K562 (cell line): ENCODE measurements around the gene ZDHHC1. TPM values are rescaled to one million over a fixed set of nuclear protein-coding genes. Genes with fewer than 3 reads are reported as not detected.
A peak's percentile ranks its signal among the peaks of the same experiment; 100 is the strongest.

Experiments
- ATAC-seq: fragments of 200-7000 bp; cut with Tn5 transposase; 3 replicates; pipeline ENCODE4 v1.9.1; 2020; ENCODE audit warnings: moderate library complexity
- BruUV-seq: library from RNA; stranded (reverse); fragments of 400-500 nt; replicated peaks from 2 replicates; lab custom pipeline; 2021; lab: Mats Ljungman, UMichigan
- CTCF ChIA-PET: fragments of 300-600 bp; formaldehyde crosslinking; extraction: SDS; loops from one replicate; lab custom pipeline; 2021; ENCODE audit warnings: low intra/inter-chr PET ratio; lab: Yijun Ruan, JAX
- POLR2A ChIA-PET: fragments of 300-600, 350-650 bp; sonication (Branson Sonifier 250); formaldehyde crosslinking; extraction: SDS; loops from one replicate; lab custom pipeline; 2021; ENCODE audit warnings: antibody characterized with exemption, inconsistent platforms; lab: Yijun Ruan, JAX
- DNase-seq, 4 experiments: peaks; one replicate each; pipeline versions ENCODE4 v3.0.0 to v3.0.0-alpha.2; 2011 to 2018; ENCODE audit warnings: low spot score in 3 of 4, mixed read lengths in 3 of 4; ENCODE audit errors: extremely low read depth in 1 of 4
- FAIRE-seq: peaks from 2 replicates; lab custom pipeline; 2011; peaks lifted over from hg19 to GRCh38; lab: Jason Lieb, UNC
- H2AFZ ChIP-seq: 2 replicates; pipeline ENCODE4 v1.6.0; 2011; ENCODE audit warnings: low read depth, low read length, control low read depth, inconsistent platforms
- H3K27ac ChIP-seq: fragments of 200-600 bp; 3 replicates; pipeline ENCODE4 v1.8.0; 2011; ENCODE audit warnings: low read depth, mild to moderate bottlenecking, control low read depth, inconsistent platforms, low read length, moderate library complexity, mixed read lengths; ENCODE audit errors: extremely low read depth
- H3K27me3 ChIP-seq, 2 experiments: fragments of 300-600 bp in 1 of 2; 2 replicates in 1 of 2; 3 replicates in 1 of 2; pipeline versions ENCODE4 v1.6.0 to v1.8.0; 2011; ENCODE audit warnings: inconsistent platforms in 2 of 2, low read length in 2 of 2, mild to moderate bottlenecking in 1 of 2, mixed read lengths in 1 of 2, moderate library complexity in 1 of 2; ENCODE audit not compliant: control insufficient read depth in 2 of 2, insufficient read depth in 2 of 2
- H3K36me3 ChIP-seq: fragments of 300-600 bp; 3 replicates; pipeline ENCODE4 v1.8.0; 2011; ENCODE audit warnings: mild to moderate bottlenecking, low read length, inconsistent platforms; ENCODE audit not compliant: control insufficient read depth, insufficient read depth
- H3K4me1 ChIP-seq, 2 experiments: fragments of 200-600 bp in 1 of 2; replicated peaks in 1 of 2; 2 replicates in 1 of 2; 3 replicates in 1 of 2; pipeline versions ENCODE4 v1.5.1 to v1.8.0; 2011; ENCODE audit warnings: inconsistent platforms in 2 of 2, low read length in 2 of 2, mild to moderate bottlenecking in 1 of 2, mixed read lengths in 1 of 2, moderate library complexity in 1 of 2; ENCODE audit not compliant: control insufficient read depth in 2 of 2, insufficient read depth in 2 of 2
- H3K4me2 ChIP-seq: 2 replicates; pipeline ENCODE4 v1.6.1; 2011; ENCODE audit warnings: low read length, control low read depth, inconsistent platforms, mixed read lengths; ENCODE audit not compliant: insufficient read depth
- H3K4me3 ChIP-seq: fragments of 200-600 bp; sonication (generic), shearing (Covaris generic); 2 replicates; pipeline ENCODE4 v1.5.1; 2016; ENCODE audit warnings: control low read depth, inconsistent platforms
- H3K79me2 ChIP-seq: fragments of 200-600 bp; 3 replicates; pipeline ENCODE4 v1.8.0; 2011; ENCODE audit warnings: low read length, inconsistent platforms; ENCODE audit not compliant: control insufficient read depth, insufficient read depth
- H3K9ac ChIP-seq, 2 experiments: 2 replicates each; pipeline versions ENCODE4 v1.6.0 to v1.6.1; 2011; ENCODE audit warnings: low read depth in 2 of 2, low read length in 2 of 2, control low read depth in 1 of 2, inconsistent platforms in 1 of 2, mild to moderate bottlenecking in 1 of 2, mixed read lengths in 1 of 2; ENCODE audit not compliant: insufficient read depth in 1 of 2
- H3K9me1 ChIP-seq: one replicate; pipeline ENCODE4 v1.6.0; 2011; ENCODE audit warnings: inconsistent platforms, mild to moderate bottlenecking, low read length, moderate library complexity; ENCODE audit not compliant: control insufficient read depth, insufficient read depth
- H3K9me3 ChIP-seq: replicated peaks from 2 replicates; pipeline ENCODE4 v1.5.1; 2011; ENCODE audit warnings: low read depth, low read length, inconsistent platforms; ENCODE audit not compliant: control insufficient read depth, insufficient read depth
- H4K20me1 ChIP-seq: replicated peaks from 2 replicates; pipeline ENCODE4 v1.6.1; 2011; ENCODE audit warnings: low read length, inconsistent platforms, mixed read lengths; ENCODE audit not compliant: control insufficient read depth, insufficient read depth
- GATA2 ChIP-seq: sonication (generic); formaldehyde crosslinking; IDR thresholded peaks from 2 replicates; pipeline ENCODE4 v1.4.0; 2020; ENCODE audit warnings: mild to moderate bottlenecking, missing genetic modification reagents
- GTF3C2 ChIP-seq: IDR thresholded peaks from 3 replicates; pipeline ENCODE4 v1.6.1; 2011; ENCODE audit warnings: borderline replicate concordance, mild to moderate bottlenecking, moderate library complexity; ENCODE audit not compliant: insufficient read length; ENCODE audit errors: extremely low read depth
- NFIC ChIP-seq: fragments of 450-650 bp; IDR thresholded peaks from 2 replicates; pipeline ENCODE4 v1.6.1; 2017; ENCODE audit warnings: mild to moderate bottlenecking, inconsistent platforms
- SNAPC5 ChIP-seq: fragments of 250-450 bp; sonication (Bioruptor Pico); IDR thresholded peaks from 2 replicates; pipeline ENCODE4 v1.8.0; 2021; ENCODE audit warnings: moderate library complexity, mild to moderate bottlenecking, inconsistent platforms
- WGBS: fragments of 100-300 bp; shearing (Covaris generic); methylation state at CpG from one replicate; pipeline ENCODE4 v1.1.6; 2016; ENCODE audit warnings: low coverage, mixed read lengths; ENCODE audit not compliant: insufficient coverage; ENCODE audit errors: missing lambda C conversion rate; 5-methylcytosine and 5-hydroxymethylcytosine counted together
- in situ Hi-C: fragments of 300-500 bp; cut with MboI; formaldehyde crosslinking; loops from 4 replicates; pipeline ENCODE4 v1.15.0; 2018; ENCODE audit warnings: inconsistent platforms, mixed read lengths
- intact Hi-C: fragments of 100-400 bp; cut with micrococcal nuclease; formaldehyde crosslinking; loops from 2 replicates; pipeline ENCODE4 v1.14.2; 2022
- polyA plus RNA-seq, 8 experiments: library from polyadenylated mRNA; depleted of rRNA in 4 of 8; stranded (reverse) in 5 of 8; unstranded in 3 of 8; fragments of >200 nt; fragmentation: Nextera tagmentation in 2 of 8; fragmentation: Illumina TruSeq in 1 of 8; extraction: Ambion mirVana in 2 of 8; extraction: Trizol in 1 of 8; gene quantifications; 2 replicates each; pipeline versions ENCODE4 v1.2.1 to v1.2.3, GENCODE V29; 2011 to 2014; ENCODE audit warnings: inconsistent platforms in 1 of 8, missing spikeins in 1 of 8
- total RNA-seq, 7 experiments: library from RNA; depleted of rRNA in 6 of 7; stranded (reverse); fragments of >200 nt in 6 of 7; fragmentation: Illumina TruSeq in 2 of 7; extraction: Trizol in 2 of 7; gene quantifications; 2 replicates each; pipeline versions ENCODE4 v1.2.1 to v1.2.3, GENCODE V29; 2011 to 2021; ENCODE audit warnings: low replicate concordance in 1 of 7

ZDHHC1 gene
- total and polyA plus RNA-seq, 9 of the 15 experiments (the other 6 are each of a cell fraction or from before 2014, with no cell fraction given) = 0.06 to 0.77 (median 0.25) TPM; not detected in 4

GRCh38 chr16:67462279-67462655 is 46.0 kb upstream of the ZDHHC1 start:
- H4K20me1 ChIP-seq = peaks cover 66% of the 10 kb centered on the region
- no peak overlapping the region for H3K9ac ChIP-seq
- POLR2A ChIA-PET = interaction anchor here (0.5 to 1.5 kb wide), 6 partner anchors 9 to 477 kb away, joined by 3 to 5 read pairs (median 3); no protein-coding TSS in a partner anchor
- DNase-seq (no peak), FAIRE-seq (no peak), ATAC-seq (no peak)
- no peak for TF ChIP-seq GATA2 (CRISPR knock-in tag)
- TF ChIP-seq NFIC = peak; percentile 60
- peaks cover 24% of the 10 kb centered on the region for H3K9me1 ChIP-seq
- CTCF ChIA-PET = no interaction called here
- no peak overlapping the region for H3K4me2 ChIP-seq
- no TSS peak for BruUV-seq
- H3K9me3 ChIP-seq = no peaks in the 10 kb centered on the region
- 81% methylated on average over 5 of the region's 5 CpGs for WGBS
- peaks cover 36% of the 10 kb centered on the region; the same call in 2 of the 3 replicates for H3K36me3 ChIP-seq
- no peak overlapping the region for H3K4me3 ChIP-seq
- H2AFZ ChIP-seq = no peak overlapping the region
- peaks cover 30 to 48% of the 10 kb centered on the region in 2 experiments for H3K4me1 ChIP-seq
- intact Hi-C loops (loop anchor here (10.0 kb wide), 1 partner anchor 507 kb away; no protein-coding TSS in a partner anchor), in situ Hi-C loops (no loop called here)
- peaks cover 48% of the 10 kb centered on the region for H3K79me2 ChIP-seq
- H3K27ac ChIP-seq = no peak overlapping the region
- H3K27me3 ChIP-seq = no peaks in the 10 kb centered on the region

GRCh38 chr16:67461600-67462278 is 45.5 kb upstream of the ZDHHC1 start:
- in situ Hi-C loops = no loop called here
- peak overlapping the region in 1 of 2 experiments; percentile 28; a peak in 1 of 4 replicates for H3K9ac ChIP-seq
- peak; percentile 32 for FAIRE-seq

More at GRCh38 chr16:67461600-67462278, 45.5 kb upstream of the ZDHHC1 start:
- H3K4me1 ChIP-seq = peaks cover 30 to 48% of the 10 kb centered on the region in 2 experiments
- H3K36me3 ChIP-seq = peaks cover 36% of the 10 kb centered on the region; the same call in 2 of the 3 replicates
- H3K79me2 ChIP-seq = peaks cover 48% of the 10 kb centered on the region
- no peak for TF ChIP-seq GTF3C2
- TF ChIP-seq SNAPC5 (CRISPR knock-in tag) = no peak
- ChIA-PET CTCF (no interaction called here), POLR2A (interaction anchor here (0.6 to 1.5 kb wide), 4 partner anchors 8 to 176 kb away, joined by 3 to 5 read pairs (median 3); no protein-coding TSS in a partner anchor)
- H3K9me1 ChIP-seq = peaks cover 24% of the 10 kb centered on the region
- no peaks in the 10 kb centered on the region for H3K27me3 ChIP-seq
- ATAC-seq (no peak), DNase-seq (no peak)
- H4K20me1 ChIP-seq = peaks cover 64% of the 10 kb centered on the region
- BruUV-seq = no TSS peak
- H3K4me2 ChIP-seq = no peak overlapping the region
- no peaks in the 10 kb centered on the region for H3K9me3 ChIP-seq
- no peak overlapping the region for H3K4me3 ChIP-seq
- H2AFZ ChIP-seq = no peak overlapping the region
- WGBS = 82% methylated on average over 6 of the region's 8 CpGs
- H3K27ac ChIP-seq = no peak overlapping the region; the same call in 2 of the 3 replicates
- intact Hi-C loops = loop anchor here (10.0 kb wide), 1 partner anchor 507 kb away; no protein-coding TSS in a partner anchor
